DMS153 treated with DMSO at 0.1 percent for 48 hours (cell line): ENCODE data around the gene KANSL2.
"Not testable (repeated sequence)": the region's sequence is repeated elsewhere in the genome, so short reads cannot be mapped to it uniquely, and the experiment has no call there.

Experiments used
- DNase-seq: peaks from one replicate; lab custom pipeline; 2025; ENCODE audit not compliant: unreplicated experiment; lab: John Stamatoyannopoulos, UW

Gene KANSL2

DNA sequence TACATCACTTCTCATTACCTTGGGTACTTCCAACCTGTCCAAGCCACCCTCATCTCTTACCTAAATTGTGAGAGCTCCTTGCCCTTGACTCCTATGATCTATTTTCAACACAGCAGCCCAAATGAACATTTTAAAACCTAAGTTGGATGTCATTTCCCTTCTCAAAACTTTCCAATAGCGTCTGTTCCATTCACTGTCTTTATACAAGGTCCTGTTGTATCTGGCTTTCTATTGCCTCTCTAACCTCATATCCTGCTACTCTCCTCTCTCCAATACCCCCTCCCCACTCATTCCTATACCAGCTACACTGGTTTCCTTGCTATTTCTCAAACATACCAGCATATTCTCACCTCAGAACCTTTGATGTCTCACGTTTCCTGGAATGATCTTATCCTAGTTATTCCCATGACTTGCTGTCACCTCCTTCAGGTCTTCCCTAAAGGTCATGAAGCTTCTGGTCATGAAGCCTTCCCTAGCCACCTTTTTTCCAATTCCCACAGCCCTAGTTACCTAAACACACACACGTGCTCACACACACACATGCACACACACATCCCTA is 4.1 kb upstream of the KANSL2 start:
- DNase-seq = no peak

GRCh38 chr12:48683534-48683933 is 1.5 kb upstream of the KANSL2 start:
- DNase-seq = no peak

DNA sequence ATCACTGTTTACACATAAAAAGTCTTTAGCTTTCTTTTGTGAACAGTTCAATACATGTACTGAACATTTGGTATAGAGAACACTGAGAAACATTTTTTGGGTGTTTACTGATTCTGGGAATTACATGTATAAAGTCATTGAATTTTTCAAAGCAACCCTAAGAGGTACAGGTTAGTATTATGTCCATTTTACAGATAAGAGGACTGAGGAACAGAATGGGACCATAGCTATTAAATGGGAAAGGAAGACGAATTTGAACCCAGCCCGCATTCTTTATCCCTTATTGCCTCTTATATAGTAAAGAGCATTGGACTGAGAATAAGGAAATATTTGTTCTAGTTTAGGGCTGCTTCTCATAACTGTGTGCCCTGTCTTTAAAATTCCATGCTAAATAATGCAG is 889 bp upstream of the KANSL2 start:
- DNase-seq = no peak

- not testable (repeated sequence) for DNase-seq
These were observed 481 bp upstream of the KANSL2 start for GRCh38 chr12:48682533-48682905.

DNA sequence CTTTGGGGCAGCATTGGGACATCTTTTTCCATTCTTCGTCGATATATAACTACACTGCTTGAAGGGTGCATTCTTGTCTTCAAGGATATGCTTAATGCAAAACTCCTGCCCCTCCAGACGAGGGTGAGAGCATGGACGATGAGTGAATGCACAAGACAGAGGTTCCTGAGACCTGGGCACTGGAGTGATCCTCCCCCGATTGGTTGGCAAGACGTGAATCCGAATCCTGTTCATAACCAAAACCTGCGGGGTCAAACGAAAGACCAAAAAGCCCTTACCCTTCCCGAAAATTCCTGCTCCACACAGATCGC is 684 bp downstream of the KANSL2 start:
- no peak for DNase-seq

- DNase-seq = no peak
These were observed 1.2 kb downstream of the KANSL2 start for GRCh38 chr12:48680861-48681260.

DNA sequence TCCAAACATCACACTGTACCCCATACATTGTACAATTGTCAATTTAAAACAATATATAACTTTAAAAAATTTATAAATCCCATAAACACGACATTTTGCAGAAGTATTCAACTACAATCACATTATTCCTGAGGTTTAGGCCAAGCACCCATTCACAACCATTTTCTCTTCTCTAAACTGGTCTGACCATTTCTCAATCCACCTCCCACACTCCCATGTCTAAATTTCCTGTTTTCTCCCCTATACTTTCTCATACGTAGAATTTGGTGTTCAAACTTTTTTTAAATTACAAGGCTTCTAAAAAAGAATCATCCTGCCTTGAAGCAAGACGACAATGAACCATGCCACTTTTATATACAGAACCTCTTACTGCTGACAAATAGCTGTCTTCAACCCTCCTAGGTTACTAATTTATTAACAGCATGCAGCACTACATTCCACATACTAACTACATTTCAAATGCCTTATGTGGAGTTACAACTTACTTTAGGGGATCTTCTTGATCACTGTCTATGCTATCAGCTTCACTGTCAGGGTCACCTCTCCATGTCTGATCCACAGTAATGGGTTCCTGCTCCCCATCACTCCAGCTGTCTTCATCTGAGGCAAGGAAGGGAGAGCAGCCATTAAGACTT is 3.4 kb downstream of the KANSL2 start:
- DNase-seq = no peak

GRCh38 chr12:48671231-48671856 is 10.7 kb downstream of the KANSL2 start:
- DNase-seq = no peak

GRCh38 chr12:48668996-48669395 is 13.0 kb downstream of the KANSL2 start:
- DNase-seq = no peak

- DNase-seq = no peak
These were observed 22.2 kb downstream of the KANSL2 start for GRCh38 chr12:48659863-48660262.

DNA sequence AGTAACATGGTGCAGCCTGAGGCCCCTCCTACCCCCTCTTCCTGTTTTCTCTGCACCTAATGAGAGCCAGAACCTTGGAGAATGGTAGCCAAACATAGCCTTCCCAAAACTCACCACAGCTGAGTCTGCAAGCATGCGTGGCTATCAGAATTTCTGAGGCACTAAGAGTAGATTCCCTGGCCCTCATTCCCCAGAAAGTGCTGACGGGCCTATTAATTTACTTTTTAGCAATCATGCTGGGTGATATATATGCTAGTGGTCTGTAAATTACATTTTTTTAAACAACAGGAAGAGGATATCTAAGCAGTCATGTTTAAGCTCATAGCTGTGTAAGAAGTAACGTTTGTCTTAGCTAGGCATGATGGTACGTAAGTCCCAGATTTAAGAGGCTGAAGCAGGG is 30.4 kb downstream of the KANSL2 start:
- DNase-seq = no peak

DNA sequence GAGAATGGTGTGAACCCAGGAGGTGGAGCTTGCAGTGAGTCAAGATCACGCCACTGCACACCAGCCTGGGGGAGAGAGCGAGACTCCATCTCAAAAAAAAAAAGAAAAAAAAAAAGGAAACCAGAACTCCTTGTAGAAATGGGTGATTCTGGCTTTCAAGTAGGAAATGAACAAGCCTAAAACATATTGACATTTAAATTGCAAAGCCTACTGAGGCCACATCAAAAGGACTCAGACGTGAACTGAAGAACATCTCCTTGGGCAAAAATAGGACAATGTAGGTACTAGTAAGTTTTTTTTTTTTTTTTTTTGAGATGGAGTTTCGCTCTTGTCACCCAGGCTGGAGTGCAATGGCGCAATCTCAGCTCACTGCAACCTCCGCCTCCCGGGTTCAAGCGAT is 36.7 kb downstream of the KANSL2 start:
- DNase-seq = not testable (repeated sequence)

GRCh38 chr12:48643011-48643410 is 39.0 kb downstream of the KANSL2 start:
- DNase-seq = no peak

- DNase-seq = not testable (repeated sequence)
These were observed 40.1 kb downstream of the KANSL2 start for GRCh38 chr12:48641752-48642555.

- DNase-seq = no peak
These were observed 41.2 kb downstream of the KANSL2 start for GRCh38 chr12:48640854-48641253.

DNA sequence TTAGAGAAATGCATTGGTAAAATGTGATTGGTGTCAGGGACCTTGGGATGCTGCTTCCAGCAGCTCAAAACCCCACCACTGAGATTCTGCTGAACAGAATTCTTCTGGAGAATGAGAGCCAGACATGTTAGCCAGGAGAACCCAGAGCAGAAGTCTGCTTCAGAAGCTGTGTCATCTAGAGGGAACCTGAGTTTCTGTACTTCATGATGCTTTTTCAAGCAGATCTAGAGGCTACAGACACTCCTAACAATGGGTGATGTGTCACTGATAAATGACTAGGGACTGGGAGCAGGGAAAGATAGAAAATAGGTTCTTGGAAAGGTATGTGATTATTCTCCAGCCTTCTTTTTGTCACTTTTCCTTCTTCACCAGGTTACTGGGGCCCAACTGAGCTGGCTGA is 41.6 kb downstream of the KANSL2 start:
- DNase-seq = no peak

- no peak for DNase-seq
These were observed 51.0 kb downstream of the KANSL2 start for GRCh38 chr12:48631071-48631470.

DNA sequence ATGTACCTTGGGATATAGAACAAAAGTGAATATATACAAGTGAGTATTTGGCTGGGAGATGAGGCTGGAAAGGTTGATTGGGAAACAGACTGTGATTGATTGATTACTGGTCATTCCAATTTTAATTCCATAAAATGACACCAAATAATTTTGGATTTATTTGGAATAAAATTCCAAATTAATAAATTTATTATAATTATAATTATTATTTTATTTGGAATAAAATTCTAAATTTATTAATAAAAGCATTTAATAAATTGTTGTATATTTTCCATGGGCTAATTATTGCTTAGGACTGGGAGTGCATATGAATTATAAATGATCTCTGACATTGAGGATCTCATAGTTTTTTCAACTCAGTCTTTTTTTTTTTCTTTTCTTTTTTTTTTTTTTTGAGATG is 51.7 kb downstream of the KANSL2 start:
- DNase-seq = no peak

DNA sequence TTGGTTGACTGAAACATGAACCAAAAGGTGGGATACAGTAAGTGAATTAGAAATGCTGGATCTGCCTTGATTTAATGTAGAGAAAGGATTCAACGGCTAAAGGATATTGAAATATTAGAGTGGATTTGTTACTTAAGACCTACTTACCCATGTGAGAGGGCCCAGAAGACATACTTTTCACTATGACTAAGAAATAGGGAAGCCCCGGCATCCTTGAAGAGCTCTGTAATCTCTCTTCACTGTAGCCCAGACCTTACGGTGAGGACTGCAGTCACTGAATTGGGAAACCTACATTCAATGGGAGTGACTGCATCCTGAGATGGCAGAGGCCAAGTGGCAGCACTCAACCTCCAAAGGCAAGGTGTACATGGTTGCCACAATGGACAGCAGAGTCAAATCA is 52.5 kb downstream of the KANSL2 start:
- no peak for DNase-seq

GRCh38 chr12:48627556-48627955 is 54.5 kb downstream of the KANSL2 start:
- DNase-seq = no peak

DNA sequence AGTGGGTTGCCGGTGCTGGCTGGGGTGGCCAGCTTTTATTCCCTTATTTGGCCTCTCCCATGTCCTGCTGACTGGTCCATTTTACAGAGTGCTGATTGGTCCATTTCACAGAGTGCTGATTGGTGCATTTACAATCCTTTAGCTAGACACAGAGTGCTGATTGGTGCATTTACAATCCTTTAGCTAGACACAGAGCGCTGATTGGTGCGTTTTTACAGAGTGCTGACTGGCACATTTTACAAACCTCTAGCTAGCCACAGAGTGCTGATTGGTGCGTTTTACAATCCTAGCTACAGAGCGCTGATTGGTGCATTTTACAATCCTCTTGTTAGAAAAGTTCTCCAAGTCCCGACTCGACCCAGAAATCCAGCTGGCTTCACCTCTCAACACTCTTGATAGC is 59.0 kb downstream of the KANSL2 start:
- DNase-seq = not testable (repeated sequence)

DNA sequence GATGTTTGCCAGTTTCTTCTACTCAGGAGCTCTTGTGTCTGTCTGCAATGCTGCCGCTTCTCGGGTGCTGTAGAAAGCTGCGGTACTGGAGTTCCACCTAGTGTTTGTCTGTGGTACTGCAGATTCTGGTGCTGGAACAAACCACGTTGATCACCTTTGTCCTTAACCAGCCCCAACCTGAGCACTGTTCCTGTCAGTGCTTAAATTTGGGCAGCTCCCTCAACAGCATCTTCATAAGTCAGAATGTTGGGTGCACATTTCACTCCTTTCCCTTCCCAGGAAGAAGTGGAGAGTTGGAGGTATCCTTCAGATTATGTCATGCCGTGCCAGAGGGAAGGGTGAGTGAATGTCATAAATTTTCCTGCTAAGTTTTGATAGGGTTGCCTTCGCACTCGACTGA is 63.5 kb downstream of the KANSL2 start:
- DNase-seq = peak; percentile 63
